GM23338 (cell line): Measurements from ENCODE around the gene PNPT1. TPM values are rescaled to one million over a fixed set of nuclear protein-coding genes. Genes with fewer than 3 reads are reported as not detected.

Experiments
- ATAC-seq: fragments of 200-7000 bp; cut with Tn5 transposase; 3 replicates; pipeline ENCODE4 v1.9.1; 2020
- DNase-seq: peaks from one replicate; pipeline ENCODE4 v3.0.0-alpha.2; 2015; ENCODE audit warnings: low spot score
- H2AFZ ChIP-seq: fragments of 200-600 bp; sonication (generic); 2 replicates; pipeline ENCODE4 v1.8.0; 2016; ENCODE audit warnings: antibody characterized with exemption, mild to moderate bottlenecking, moderate library complexity
- H3F3A ChIP-seq: fragments of 200-600 bp; sonication (generic); replicated peaks from 2 replicates; pipeline ENCODE4 v1.8.0; 2017; ENCODE audit warnings: antibody characterized with exemption, mixed run types, low read depth
- H3K27ac ChIP-seq: fragments of 200-600 bp; sonication (generic); 2 replicates; pipeline ENCODE4 v1.6.1; 2016; ENCODE audit warnings: low read depth
- H3K27me3 ChIP-seq: fragments of 200-600 bp; sonication (generic); 2 replicates; pipeline ENCODE4 v1.8.0; 2016; ENCODE audit warnings: mild to moderate bottlenecking, mixed run types, moderate library complexity; ENCODE audit not compliant: insufficient read depth
- H3K36me3 ChIP-seq: fragments of 200-600 bp; sonication (generic); 2 replicates; pipeline ENCODE4 v1.8.0; 2016; ENCODE audit warnings: mild to moderate bottlenecking; ENCODE audit not compliant: insufficient read depth
- H3K4me1 ChIP-seq: fragments of 200-600 bp; sonication (generic); 2 replicates; pipeline ENCODE4 v1.8.0; 2016; ENCODE audit warnings: mild to moderate bottlenecking, moderate library complexity; ENCODE audit not compliant: insufficient read depth
- H3K4me2 ChIP-seq: fragments of 200-600 bp; sonication (generic); 2 replicates; pipeline ENCODE4 v1.7.1; 2017; ENCODE audit warnings: mixed run types
- H3K4me3 ChIP-seq: fragments of 200-600 bp; sonication (generic); 2 replicates; pipeline ENCODE4 v1.6.1; 2016; ENCODE audit warnings: mixed run types
- H3K79me2 ChIP-seq: fragments of 200-600 bp; sonication (generic); replicated peaks from 2 replicates; pipeline ENCODE4 v1.8.0; 2017; ENCODE audit warnings: mild to moderate bottlenecking; ENCODE audit not compliant: insufficient read depth
- H3K9me2 ChIP-seq: fragments of 200-600 bp; sonication (generic); 2 replicates; pipeline ENCODE4 v1.8.0; 2017; ENCODE audit not compliant: insufficient read depth
- H4K20me1 ChIP-seq: fragments of 200-600 bp; sonication (generic); replicated peaks from 2 replicates; pipeline ENCODE4 v1.8.0; 2017; ENCODE audit warnings: mild to moderate bottlenecking; ENCODE audit not compliant: insufficient read depth
- H3K27ac Mint-ChIP-seq: 2 replicates; pipeline ENCODE4 v1.8.0; 2020; ENCODE audit warnings: inconsistent platforms, mild to moderate bottlenecking, moderate library complexity, mixed read lengths
- H3K27me3 Mint-ChIP-seq: 3 replicates; pipeline ENCODE4 v1.8.0; 2022; ENCODE audit warnings: low read depth, mild to moderate bottlenecking, moderate library complexity, mixed read lengths, inconsistent platforms; ENCODE audit not compliant: insufficient read depth, poor library complexity
- H3K36me3 Mint-ChIP-seq: 3 replicates; pipeline ENCODE4 v1.8.0; 2021; ENCODE audit warnings: low read depth, mild to moderate bottlenecking, inconsistent platforms, moderate library complexity, mixed read lengths
- H3K4me1 Mint-ChIP-seq: 3 replicates; pipeline ENCODE4 v1.8.0; 2020; ENCODE audit warnings: mild to moderate bottlenecking, inconsistent platforms, mixed read lengths
- H3K4me3 Mint-ChIP-seq: 3 replicates; pipeline ENCODE4 v1.8.0; 2021; ENCODE audit warnings: moderate library complexity, mild to moderate bottlenecking, inconsistent platforms, mixed read lengths
- H3K9me3 Mint-ChIP-seq: 3 replicates; pipeline ENCODE4 v1.8.0; 2020; ENCODE audit warnings: moderate library complexity, mild to moderate bottlenecking, inconsistent platforms, mixed read lengths
- CREB1 ChIP-seq: fragments of 250-450 bp; sonication (Bioruptor Pico); IDR thresholded peaks from 2 replicates; pipeline ENCODE4 v1.5.0; 2020; ENCODE audit warnings: low read depth, mild to moderate bottlenecking, moderate library complexity
- EZH2 ChIP-seq: fragments of 200-600 bp; sonication (generic); IDR thresholded peaks from one replicate; pipeline ENCODE4 v1.8.0; 2017; ENCODE audit warnings: antibody characterized with exemption, mild to moderate bottlenecking, low read depth; ENCODE audit not compliant: unreplicated experiment
- EZH2phosphoT487 ChIP-seq: fragments of 200-600 bp; sonication (generic); IDR thresholded peaks from one replicate; pipeline ENCODE4 v1.8.1; 2018; ENCODE audit warnings: antibody characterized with exemption; ENCODE audit not compliant: unreplicated experiment
- JUNB ChIP-seq: IDR thresholded peaks from one replicate; pipeline ENCODE4 v1.6.1; 2016; ENCODE audit warnings: antibody characterized with exemption; ENCODE audit not compliant: unreplicated experiment
- NANOG ChIP-seq: IDR thresholded peaks from 2 replicates; pipeline ENCODE4 v1.6.1; 2016; ENCODE audit warnings: antibody characterized with exemption, borderline replicate concordance
- POLR2AphosphoS5 ChIP-seq: IDR thresholded peaks from 2 replicates; pipeline ENCODE4 v1.6.1; 2016; ENCODE audit warnings: antibody characterized with exemption, low read depth
- STAT1 ChIP-seq: IDR thresholded peaks from one replicate; pipeline ENCODE4 v1.6.1; 2016; ENCODE audit warnings: antibody characterized with exemption; ENCODE audit not compliant: unreplicated experiment
- ZNF114 ChIP-seq: fragments of 250-450 bp; sonication (Bioruptor Pico); IDR thresholded peaks from 2 replicates; pipeline ENCODE4 v1.5.0; 2020; ENCODE audit warnings: mild to moderate bottlenecking, moderate library complexity
- ZNF331 ChIP-seq: fragments of 250-450 bp; sonication (Bioruptor Pico); IDR thresholded peaks from 2 replicates; pipeline ENCODE4 v1.5.0; 2020; ENCODE audit warnings: low read depth, mild to moderate bottlenecking, moderate library complexity
- polyA plus RNA-seq: library from polyadenylated mRNA; unstranded; fragments of >200 nt; fragmentation: Nextera tagmentation; extraction: Ambion mirVana; gene quantifications from 2 replicates; pipeline ENCODE4 v1.2.1, GENCODE V29; 2016
- total RNA-seq: library from RNA; depleted of rRNA; stranded (reverse); fragments of >200 nt; shearing (Covaris generic); gene quantifications from 2 replicates; pipeline ENCODE4 v1.2.3, GENCODE V29; 2014
- TF ChIP-seq, protein P1 (sequence below): IDR thresholded peaks from 2 replicates; pipeline ENCODE4 v1.6.1; 2016; ENCODE audit warnings: antibody characterized with exemption
- TF ChIP-seq, protein P2 (sequence below), 2 experiments: fragments of 200-600 bp in 1 of 2; sonication (generic) in 1 of 2; conservative IDR thresholded peaks; 2 replicates each; pipeline versions ENCODE4 v1.5.1 to v1.6.1; 2016 to 2017; ENCODE audit warnings: antibody characterized with exemption in 2 of 2, low read depth in 2 of 2, mild to moderate bottlenecking in 2 of 2, moderate library complexity in 1 of 2
- TF ChIP-seq, protein P3 (sequence below): IDR thresholded peaks from one replicate; pipeline ENCODE4 v1.6.1; 2018; ENCODE audit warnings: antibody characterized with exemption; ENCODE audit not compliant: unreplicated experiment

The PNPT1 gene
- total and polyA plus RNA-seq, 2 experiments from 2014 or later = 31.1 to 34.6 TPM

DNA sequence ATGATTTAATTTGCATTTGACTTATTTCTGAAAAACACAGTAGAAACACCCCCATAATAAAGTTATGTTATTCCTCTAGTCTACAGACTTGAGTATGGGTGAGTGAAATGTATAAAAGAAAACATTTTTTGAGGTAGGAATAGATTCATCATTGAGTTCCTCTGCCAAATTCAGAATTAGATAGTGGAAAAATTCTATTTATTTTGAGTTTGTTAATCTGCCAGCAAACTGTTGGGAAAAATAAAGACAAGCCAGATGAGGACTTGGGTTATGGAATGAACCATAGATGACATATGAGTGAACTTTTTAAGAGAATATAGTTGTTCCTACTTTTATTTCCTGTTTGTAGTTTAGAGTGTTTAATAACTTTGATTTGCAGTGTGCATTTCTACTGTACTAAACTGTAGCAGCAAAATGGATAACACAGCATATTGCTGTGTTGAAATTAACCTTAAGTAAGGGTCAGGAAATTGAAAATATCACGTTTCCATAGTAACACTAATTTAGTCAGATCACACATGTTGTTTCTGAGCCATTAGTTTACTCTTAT is 35.6 kb upstream of the PNPT1 start (continued):
- TF ChIP-seq, protein P1, sequence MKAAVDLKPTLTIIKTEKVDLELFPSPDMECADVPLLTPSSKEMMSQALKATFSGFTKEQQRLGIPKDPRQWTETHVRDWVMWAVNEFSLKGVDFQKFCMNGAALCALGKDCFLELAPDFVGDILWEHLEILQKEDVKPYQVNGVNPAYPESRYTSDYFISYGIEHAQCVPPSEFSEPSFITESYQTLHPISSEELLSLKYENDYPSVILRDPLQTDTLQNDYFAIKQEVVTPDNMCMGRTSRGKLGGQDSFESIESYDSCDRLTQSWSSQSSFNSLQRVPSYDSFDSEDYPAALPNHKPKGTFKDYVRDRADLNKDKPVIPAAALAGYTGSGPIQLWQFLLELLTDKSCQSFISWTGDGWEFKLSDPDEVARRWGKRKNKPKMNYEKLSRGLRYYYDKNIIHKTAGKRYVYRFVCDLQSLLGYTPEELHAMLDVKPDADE = no peak
- no peak for TF ChIP-seq NANOG

DNA sequence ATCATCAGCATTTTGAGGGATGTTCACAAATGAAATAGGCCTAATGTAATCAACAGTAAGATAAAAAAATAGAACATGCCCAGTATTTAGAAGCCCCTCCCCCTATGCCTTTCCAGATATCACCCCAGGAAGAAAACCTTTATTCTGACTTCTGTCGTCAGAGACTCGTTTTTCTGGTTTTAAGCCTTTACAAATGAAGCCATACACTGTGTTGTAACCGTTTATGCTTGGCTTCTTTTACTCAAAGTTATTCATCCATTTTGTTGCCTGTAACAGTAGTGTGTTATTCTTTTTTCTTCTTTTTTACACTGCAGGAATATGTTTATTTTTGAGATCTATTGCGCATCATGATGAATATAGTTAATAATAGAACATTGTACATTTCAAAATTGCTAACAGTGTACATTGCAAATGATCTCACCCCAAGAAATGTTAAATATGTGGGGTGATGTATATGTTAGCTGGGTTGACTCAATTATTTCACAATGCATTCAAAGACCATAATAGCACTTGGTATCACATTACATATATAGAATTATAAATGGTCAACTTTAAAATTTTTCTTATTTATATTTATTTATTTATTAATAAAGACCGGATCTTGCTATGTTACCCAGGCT is 28.1 kb upstream of the PNPT1 start:
- no peaks in the 10 kb centered on the region for H3K27me3 Mint-ChIP-seq
- DNase-seq (peak; percentile 57), ATAC-seq (no peak)
- H3K4me3 ChIP-seq = no peak overlapping the region
- peaks cover 23% of the 10 kb centered on the region for H3K4me1 Mint-ChIP-seq
- no peak overlapping the region for H3K27ac ChIP-seq
- H2AFZ ChIP-seq = no peak overlapping the region
- H3K79me2 ChIP-seq = no peaks in the 10 kb centered on the region
- H3K36me3 Mint-ChIP-seq = no peaks in the 10 kb centered on the region
- no peaks in the 10 kb centered on the region for H3K9me3 Mint-ChIP-seq
- H3K4me3 Mint-ChIP-seq = peak overlapping the region; percentile 37
- no peaks in the 10 kb centered on the region for H4K20me1 ChIP-seq
- H3K27ac Mint-ChIP-seq = 0 out of 2 replicates have a peak overlapping the region, but pooled peaks have one; percentile 20
- no peaks in the 10 kb centered on the region for H3K27me3 ChIP-seq
- H3K9me2 ChIP-seq = no peaks in the 10 kb centered on the region
- H3K4me2 ChIP-seq = peak overlapping the region; percentile 36
- H3K36me3 ChIP-seq = no peaks in the 10 kb centered on the region
- H3F3A ChIP-seq = no peaks in the 10 kb centered on the region
- peak; percentile 36; the same call in 1 of the 2 replicates for TF ChIP-seq CREB1 (CRISPR knock-in tag)
- TF ChIP-seq, protein P2, sequence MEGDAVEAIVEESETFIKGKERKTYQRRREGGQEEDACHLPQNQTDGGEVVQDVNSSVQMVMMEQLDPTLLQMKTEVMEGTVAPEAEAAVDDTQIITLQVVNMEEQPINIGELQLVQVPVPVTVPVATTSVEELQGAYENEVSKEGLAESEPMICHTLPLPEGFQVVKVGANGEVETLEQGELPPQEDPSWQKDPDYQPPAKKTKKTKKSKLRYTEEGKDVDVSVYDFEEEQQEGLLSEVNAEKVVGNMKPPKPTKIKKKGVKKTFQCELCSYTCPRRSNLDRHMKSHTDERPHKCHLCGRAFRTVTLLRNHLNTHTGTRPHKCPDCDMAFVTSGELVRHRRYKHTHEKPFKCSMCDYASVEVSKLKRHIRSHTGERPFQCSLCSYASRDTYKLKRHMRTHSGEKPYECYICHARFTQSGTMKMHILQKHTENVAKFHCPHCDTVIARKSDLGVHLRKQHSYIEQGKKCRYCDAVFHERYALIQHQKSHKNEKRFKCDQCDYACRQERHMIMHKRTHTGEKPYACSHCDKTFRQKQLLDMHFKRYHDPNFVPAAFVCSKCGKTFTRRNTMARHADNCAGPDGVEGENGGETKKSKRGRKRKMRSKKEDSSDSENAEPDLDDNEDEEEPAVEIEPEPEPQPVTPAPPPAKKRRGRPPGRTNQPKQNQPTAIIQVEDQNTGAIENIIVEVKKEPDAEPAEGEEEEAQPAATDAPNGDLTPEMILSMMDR (conservative IDR thresholded peaks at IDR 0.05; ENCODE audit: low read depth in 2 of 2) = no peak
- H3K4me1 ChIP-seq = peaks cover 17% of the 10 kb centered on the region

DNA sequence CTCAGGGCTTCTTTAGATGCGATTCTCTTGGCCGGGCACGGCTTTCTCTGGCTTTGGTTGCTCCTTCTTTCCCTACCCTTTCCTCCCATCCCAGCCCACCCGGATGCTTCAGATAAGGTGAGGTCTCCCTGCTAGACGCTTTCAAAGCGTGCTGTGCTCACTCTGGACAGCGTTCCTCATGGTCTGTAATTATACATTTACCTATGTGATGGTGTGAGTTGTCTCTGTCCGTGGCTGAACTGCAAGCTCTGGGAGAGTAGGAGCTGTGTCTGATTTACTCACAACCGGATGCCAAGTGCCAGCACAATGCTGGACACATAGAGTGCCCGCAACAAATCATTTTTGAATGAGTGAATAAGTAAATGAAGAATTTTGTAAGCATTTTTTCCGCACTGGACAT is 26.8 kb upstream of the PNPT1 start:
- ATAC-seq = no peak
- Histone ChIP-seq H3K4me1 (peaks cover 17% of the 10 kb centered on the region), H4K20me1 (no peaks in the 10 kb centered on the region), H3K36me3 (no peaks in the 10 kb centered on the region), H3K79me2 (no peaks in the 10 kb centered on the region), H2AFZ (no peak overlapping the region), H3K27me3 (no peaks in the 10 kb centered on the region), H3K9me2 (no peaks in the 10 kb centered on the region), H3K4me3 (no peak overlapping the region), H3K4me2 (no peak overlapping the region), H3K27ac (no peak overlapping the region), H3F3A (no peaks in the 10 kb centered on the region)
- H3K4me1 Mint-ChIP-seq = peaks cover 23% of the 10 kb centered on the region
- peak overlapping the region; percentile 72; the same call in 1 of the 2 replicates for H3K27ac Mint-ChIP-seq
- no peak overlapping the region for H3K4me3 Mint-ChIP-seq
- no peaks in the 10 kb centered on the region for H3K36me3 Mint-ChIP-seq
- no peak for DNase-seq
- no peaks in the 10 kb centered on the region for H3K9me3 Mint-ChIP-seq
- H3K27me3 Mint-ChIP-seq = no peaks in the 10 kb centered on the region
- TF ChIP-seq STAT1 = no peak
- TF ChIP-seq JUNB = no peak
- TF ChIP-seq ZNF114 (CRISPR knock-in tag) = no peak
- TF ChIP-seq, protein P1 = no peak
- TF ChIP-seq, protein P3, sequence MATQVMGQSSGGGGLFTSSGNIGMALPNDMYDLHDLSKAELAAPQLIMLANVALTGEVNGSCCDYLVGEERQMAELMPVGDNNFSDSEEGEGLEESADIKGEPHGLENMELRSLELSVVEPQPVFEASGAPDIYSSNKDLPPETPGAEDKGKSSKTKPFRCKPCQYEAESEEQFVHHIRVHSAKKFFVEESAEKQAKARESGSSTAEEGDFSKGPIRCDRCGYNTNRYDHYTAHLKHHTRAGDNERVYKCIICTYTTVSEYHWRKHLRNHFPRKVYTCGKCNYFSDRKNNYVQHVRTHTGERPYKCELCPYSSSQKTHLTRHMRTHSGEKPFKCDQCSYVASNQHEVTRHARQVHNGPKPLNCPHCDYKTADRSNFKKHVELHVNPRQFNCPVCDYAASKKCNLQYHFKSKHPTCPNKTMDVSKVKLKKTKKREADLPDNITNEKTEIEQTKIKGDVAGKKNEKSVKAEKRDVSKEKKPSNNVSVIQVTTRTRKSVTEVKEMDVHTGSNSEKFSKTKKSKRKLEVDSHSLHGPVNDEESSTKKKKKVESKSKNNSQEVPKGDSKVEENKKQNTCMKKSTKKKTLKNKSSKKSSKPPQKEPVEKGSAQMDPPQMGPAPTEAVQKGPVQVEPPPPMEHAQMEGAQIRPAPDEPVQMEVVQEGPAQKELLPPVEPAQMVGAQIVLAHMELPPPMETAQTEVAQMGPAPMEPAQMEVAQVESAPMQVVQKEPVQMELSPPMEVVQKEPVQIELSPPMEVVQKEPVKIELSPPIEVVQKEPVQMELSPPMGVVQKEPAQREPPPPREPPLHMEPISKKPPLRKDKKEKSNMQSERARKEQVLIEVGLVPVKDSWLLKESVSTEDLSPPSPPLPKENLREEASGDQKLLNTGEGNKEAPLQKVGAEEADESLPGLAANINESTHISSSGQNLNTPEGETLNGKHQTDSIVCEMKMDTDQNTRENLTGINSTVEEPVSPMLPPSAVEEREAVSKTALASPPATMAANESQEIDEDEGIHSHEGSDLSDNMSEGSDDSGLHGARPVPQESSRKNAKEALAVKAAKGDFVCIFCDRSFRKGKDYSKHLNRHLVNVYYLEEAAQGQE = no peak
- TF ChIP-seq EZH2phosphoT487 = no peak
- no peak for TF ChIP-seq ZNF331 (CRISPR knock-in tag)
- no peak for TF ChIP-seq EZH2
- TF ChIP-seq POLR2AphosphoS5 = no peak
- TF ChIP-seq, protein P2 (conservative IDR thresholded peaks at IDR 0.05; ENCODE audit: low read depth in 2 of 2) = no peak
